LNCaP clone FGC (cell line): ENCODE measurements around the gene RNF213.

ENCODE experiments used
- DNase-seq: peaks from one replicate; pipeline ENCODE4 v3.0.0-alpha.2; 2011; ENCODE audit warnings: low read depth
- H3K4me3 ChIP-seq: 2 replicates; pipeline ENCODE4 v1.5.1; 2011; ENCODE audit warnings: mild to moderate bottlenecking, low read depth, low read length, control low read depth
- TF ChIP-seq, protein P1 (sequence below): IDR thresholded peaks from 2 replicates; pipeline ENCODE4 v1.5.1; 2012; ENCODE audit warnings: mild to moderate bottlenecking; ENCODE audit not compliant: control insufficient read depth, insufficient read depth; ENCODE audit errors: extremely low read depth

RNF213 gene

DNA sequence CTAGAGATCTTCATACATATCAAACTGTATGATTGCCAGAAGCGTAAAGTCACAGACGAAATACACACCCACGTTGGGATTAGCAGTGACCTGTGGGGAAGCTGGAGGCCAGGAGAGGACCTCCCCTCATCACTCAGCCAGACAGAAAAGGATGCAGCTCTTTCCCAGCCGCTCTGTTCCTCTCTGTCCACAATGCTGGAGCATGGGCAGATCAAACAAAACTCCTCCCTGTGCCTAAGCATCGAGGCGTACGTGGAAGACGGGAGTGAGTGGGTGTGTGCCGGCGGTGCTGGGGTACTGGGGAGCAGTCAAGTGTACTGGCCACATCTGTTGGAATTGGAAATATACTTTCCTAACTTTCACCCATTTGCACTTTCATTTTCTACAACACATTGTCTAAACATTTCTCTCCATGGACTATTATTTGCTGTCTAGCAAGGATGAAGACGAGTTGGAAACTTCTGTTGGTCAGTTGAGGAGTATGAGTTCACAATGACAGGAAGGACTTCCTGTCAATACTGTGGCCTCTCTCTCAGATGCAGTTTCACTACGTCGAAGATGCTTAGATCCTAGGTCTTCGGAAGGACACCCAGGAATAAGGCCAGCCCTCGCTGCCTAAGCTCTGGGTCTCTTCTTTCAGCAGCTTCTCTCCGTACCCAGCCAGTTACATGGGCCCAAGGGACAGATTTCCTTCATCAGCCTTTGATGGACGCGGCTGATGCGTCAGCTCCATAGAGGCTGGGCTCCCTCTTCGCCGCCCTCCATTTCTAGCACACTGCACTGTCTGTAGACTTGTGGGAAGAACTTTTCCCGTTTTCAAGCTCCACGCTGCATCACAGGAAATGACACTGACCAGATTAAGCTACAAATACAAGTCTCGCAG lies 123.7 kb downstream of the RNF213 start:
- DNase-seq = no peak
- no peak overlapping the region for H3K4me3 ChIP-seq
- TF ChIP-seq, protein P1, sequence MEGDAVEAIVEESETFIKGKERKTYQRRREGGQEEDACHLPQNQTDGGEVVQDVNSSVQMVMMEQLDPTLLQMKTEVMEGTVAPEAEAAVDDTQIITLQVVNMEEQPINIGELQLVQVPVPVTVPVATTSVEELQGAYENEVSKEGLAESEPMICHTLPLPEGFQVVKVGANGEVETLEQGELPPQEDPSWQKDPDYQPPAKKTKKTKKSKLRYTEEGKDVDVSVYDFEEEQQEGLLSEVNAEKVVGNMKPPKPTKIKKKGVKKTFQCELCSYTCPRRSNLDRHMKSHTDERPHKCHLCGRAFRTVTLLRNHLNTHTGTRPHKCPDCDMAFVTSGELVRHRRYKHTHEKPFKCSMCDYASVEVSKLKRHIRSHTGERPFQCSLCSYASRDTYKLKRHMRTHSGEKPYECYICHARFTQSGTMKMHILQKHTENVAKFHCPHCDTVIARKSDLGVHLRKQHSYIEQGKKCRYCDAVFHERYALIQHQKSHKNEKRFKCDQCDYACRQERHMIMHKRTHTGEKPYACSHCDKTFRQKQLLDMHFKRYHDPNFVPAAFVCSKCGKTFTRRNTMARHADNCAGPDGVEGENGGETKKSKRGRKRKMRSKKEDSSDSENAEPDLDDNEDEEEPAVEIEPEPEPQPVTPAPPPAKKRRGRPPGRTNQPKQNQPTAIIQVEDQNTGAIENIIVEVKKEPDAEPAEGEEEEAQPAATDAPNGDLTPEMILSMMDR = no peak

GRCh38 chr17:80385046-80385445 lies 124.4 kb downstream of the RNF213 start:
- H3K4me3 ChIP-seq = no peak overlapping the region
- TF ChIP-seq, protein P1 = no peak
- no peak for DNase-seq

GRCh38 chr17:80386341-80386740 lies 125.7 kb downstream of the RNF213 start:
- H3K4me3 ChIP-seq = no peak overlapping the region
- DNase-seq = no peak
- TF ChIP-seq, protein P1 = no peak

GRCh38 chr17:80387071-80387470 lies 126.4 kb downstream of the RNF213 start:
- no peak for DNase-seq
- TF ChIP-seq, protein P1 = no peak
- H3K4me3 ChIP-seq = no peak overlapping the region

GRCh38 chr17:80388175-80388574 lies 127.5 kb downstream of the RNF213 start:
- TF ChIP-seq, protein P1 = no peak
- DNase-seq = no peak
- no peak overlapping the region for H3K4me3 ChIP-seq

DNA sequence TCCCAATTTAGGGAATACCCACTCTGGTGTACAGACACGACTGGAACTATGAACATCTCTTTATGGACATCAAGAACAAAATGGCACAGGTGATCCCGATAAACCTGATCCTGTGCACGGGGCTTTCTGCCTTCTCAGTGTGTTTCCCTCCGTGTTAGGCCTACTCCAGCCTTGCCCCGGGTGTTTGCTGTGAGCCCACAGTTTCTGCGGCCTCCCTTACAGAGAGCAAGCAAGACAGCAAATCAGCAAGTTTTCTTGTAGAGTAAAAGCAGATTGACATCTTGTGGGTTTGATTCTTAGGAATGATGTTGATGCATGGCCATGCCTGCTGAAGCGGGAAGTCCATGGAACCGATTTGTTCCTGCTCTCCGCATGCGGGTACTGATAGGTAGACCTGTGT lies 127.9 kb downstream of the RNF213 start:
- TF ChIP-seq, protein P1 = no peak
- H3K4me3 ChIP-seq = no peak overlapping the region

More for the DNA sequence above, 127.9 kb downstream of the RNF213 start:
- no peak for DNase-seq
